GM18499 (cell line): ENCODE measurements around the gene SSBP4.

Experiments used
- ATAC-seq: cut with Tn5 transposase; IDR thresholded peaks from one replicate; pipeline ENCODE4 v1.9.1; 2021; ENCODE audit warnings: moderate number of reproducible peaks; ENCODE audit not compliant: insufficient read depth, unreplicated experiment

Gene SSBP4

GRCh38 chr19:18461471-18461870 is 42.3 kb downstream of the SSBP4 start:
- ATAC-seq: no peak

GRCh38 chr19:18464646-18465045 is 45.4 kb downstream of the SSBP4 start:
- ATAC-seq: no peak

GRCh38 chr19:18465214-18465963 is 46.2 kb downstream of the SSBP4 start:
- no peak for ATAC-seq

GRCh38 chr19:18465964-18466339 is 46.8 kb downstream of the SSBP4 start:
- no peak for ATAC-seq

- ATAC-seq: no peak
Observed at GRCh38 chr19:18466354-18466753, 47.2 kb downstream of the SSBP4 start.

GRCh38 chr19:18467978-18468377 is 48.8 kb downstream of the SSBP4 start:
- ATAC-seq: no peak

GRCh38 chr19:18468517-18468916 is 49.3 kb downstream of the SSBP4 start:
- ATAC-seq: no peak

DNA sequence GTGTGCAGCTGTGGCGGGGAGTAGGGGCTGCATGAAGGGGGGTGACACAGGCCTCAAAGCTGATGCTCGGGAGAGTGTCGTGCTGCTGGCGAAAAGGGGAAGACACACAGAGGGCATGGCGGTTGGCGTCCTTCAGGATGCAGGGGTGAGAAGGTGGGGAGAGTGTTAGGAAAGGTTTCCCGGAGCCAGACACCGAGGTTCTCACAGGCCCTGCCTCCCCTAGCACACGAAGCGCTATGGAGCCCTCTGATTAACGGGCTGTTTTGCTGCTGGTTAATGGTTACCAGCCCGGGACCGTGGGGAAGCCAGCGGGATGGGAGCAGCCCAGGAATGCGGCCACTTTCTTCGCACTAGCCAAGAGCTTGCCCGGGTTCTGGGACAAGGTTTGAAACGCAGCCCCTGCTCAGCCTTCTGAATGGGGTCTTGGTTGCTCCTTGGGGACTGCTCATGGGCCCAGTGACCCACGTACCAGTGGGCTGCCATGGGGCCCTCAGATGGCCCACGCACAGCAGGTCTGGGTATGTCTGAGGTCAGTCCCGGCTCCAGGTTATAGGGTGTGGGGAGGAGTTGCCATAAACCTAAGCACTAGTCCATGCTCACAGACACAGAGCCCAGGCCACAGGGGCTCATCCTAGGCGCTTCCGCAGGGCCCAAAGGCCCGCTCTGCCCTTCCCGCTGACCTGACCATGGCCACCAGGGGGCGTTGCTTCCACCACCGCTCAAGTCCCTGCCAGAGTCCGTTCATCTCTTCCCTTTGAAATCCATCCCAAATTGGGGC is 50.1 kb downstream of the SSBP4 start:
- ATAC-seq: no peak

- no peak for ATAC-seq
Observed at GRCh38 chr19:18470787-18471186, 51.6 kb downstream of the SSBP4 start.

GRCh38 chr19:18473003-18473705 is 54.0 kb downstream of the SSBP4 start:
- ATAC-seq: no peak

GRCh38 chr19:18473706-18474087 is 54.5 kb downstream of the SSBP4 start:
- no peak for ATAC-seq

- no peak for ATAC-seq
Observed at GRCh38 chr19:18474366-18474887, 55.2 kb downstream of the SSBP4 start.

- no peak for ATAC-seq
Observed at GRCh38 chr19:18475004-18475453, 55.8 kb downstream of the SSBP4 start.

GRCh38 chr19:18475762-18476331 is 56.6 kb downstream of the SSBP4 start:
- no peak for ATAC-seq

DNA sequence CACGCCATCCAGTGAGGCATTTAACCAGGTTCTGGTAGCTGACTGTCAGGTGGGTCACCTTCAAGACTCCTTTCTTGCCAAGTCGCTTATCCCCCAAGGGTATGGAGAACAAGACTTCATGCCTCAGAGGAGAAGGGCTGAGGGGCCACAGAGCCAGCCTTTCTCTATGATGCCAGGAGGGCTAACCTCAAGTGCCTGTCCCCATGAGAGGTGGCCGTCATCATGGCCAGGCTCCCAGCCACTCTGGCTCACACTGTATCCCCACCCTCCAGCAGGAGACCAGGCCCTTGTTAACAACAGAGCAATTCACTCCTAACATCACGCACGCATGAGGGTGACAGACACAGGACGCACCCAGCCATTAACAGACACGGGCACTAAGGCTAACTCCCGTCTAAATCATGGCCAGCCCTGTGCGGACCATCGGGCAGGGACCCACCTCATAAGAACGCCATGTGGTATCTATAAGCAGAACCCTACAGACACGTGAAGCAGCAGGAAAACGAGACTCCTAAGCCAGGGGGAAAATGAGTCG is 57.4 kb downstream of the SSBP4 start:
- no peak for ATAC-seq

GRCh38 chr19:18477042-18477779 is 58.0 kb downstream of the SSBP4 start:
- ATAC-seq: no peak

DNA sequence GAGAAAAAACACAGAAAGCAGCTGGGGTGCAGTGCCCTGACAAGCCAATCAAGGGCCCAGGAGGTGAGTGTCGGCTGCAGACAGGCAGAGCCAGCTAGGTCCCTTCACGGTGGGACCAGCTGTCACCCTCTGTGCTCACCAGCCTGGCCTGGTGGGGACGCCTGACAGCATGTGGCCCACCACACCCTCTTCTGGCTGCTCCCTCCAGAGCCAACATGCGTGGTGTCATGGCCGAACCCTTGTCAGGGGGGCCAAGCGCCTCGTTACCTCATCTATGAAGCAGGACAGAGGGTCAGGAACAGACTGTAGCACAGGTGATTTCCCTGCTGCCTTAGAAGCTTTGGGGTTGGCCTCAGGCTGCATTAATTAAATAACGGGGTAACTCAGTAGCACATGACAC is 58.8 kb downstream of the SSBP4 start:
- no peak for ATAC-seq

DNA sequence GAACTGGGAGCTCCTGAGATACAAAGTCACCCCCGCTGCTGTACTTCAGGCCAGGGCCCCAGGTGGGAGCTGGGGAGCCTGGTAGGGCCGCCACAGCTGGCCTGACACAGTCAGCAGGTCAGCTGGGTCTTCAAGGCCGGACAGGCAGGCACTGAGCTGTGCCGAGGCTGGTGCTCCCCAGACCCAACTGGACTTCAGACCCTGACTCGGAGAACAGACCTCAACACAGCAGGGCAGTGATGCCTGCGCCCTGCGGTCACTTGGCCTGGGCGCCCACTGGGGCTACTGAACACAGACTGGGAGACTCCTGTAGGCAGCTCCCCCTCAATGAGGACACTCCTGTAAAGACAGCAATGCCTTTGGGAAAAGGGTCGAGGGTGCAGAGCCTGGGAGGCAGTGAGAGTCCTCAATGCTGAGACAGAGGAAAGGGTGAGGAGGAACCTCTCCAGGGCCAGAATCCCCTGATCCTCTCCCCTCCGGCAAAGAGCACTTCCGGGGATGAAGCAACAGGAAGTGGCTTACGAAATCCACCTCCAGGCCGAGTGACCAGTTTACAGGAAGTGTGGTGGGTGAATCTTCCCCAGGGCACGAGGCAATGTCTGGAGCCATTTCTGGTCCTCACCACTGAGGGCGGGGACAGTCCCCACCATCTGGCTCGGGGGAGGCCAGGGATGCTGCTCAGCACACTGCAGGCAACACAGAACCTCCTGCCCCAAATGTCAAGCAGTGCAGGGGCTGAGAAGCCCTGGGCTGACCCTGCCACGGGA is 59.5 kb downstream of the SSBP4 start:
- ATAC-seq: no peak
